ENCODE results near the gene NF2.

DNA sequence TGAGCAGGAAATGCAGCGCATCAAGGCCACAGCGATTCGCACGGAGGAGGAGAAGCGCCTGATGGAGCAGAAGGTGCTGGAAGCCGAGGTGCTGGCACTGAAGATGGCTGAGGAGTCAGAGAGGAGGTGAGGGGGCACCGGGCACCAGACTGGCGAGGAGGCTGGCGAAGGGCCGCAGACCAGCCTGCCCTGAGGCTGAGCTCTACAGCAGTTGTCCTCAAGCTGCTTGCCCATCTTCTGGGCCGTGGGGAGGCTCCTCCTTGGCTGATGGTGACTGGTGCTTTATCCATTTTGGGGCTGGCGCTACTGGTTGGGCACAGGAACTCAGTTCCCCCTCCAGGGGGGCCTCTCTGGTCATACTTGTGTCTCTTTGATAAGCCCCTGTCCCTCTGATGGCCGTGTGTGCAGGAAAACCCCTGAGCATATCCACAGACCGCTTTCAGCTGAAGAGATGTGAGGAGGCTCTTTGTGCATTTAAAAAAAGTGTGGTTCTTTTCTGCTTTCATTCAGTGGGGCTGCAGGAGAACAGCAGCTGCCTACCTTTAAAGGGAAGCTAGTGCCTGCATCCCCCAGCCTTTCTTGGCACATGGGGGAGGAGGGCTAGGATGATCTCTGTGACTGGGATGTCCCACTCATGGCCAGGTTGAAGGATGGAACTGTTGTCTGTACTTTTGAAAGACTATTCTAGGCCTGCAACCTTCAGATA lies 70.1 kb downstream of the NF2 start:
- TF ChIP-seq POLR2A (IDR thresholded peaks at IDR 0.05) (no peak), POLR2AphosphoS5 (IDR thresholded peaks at IDR 0.05) (no peak), EP300 (IDR thresholded peaks at IDR 0.05; ENCODE audit: low read depth) (no peak)
- TF ChIP-seq, protein P1, sequence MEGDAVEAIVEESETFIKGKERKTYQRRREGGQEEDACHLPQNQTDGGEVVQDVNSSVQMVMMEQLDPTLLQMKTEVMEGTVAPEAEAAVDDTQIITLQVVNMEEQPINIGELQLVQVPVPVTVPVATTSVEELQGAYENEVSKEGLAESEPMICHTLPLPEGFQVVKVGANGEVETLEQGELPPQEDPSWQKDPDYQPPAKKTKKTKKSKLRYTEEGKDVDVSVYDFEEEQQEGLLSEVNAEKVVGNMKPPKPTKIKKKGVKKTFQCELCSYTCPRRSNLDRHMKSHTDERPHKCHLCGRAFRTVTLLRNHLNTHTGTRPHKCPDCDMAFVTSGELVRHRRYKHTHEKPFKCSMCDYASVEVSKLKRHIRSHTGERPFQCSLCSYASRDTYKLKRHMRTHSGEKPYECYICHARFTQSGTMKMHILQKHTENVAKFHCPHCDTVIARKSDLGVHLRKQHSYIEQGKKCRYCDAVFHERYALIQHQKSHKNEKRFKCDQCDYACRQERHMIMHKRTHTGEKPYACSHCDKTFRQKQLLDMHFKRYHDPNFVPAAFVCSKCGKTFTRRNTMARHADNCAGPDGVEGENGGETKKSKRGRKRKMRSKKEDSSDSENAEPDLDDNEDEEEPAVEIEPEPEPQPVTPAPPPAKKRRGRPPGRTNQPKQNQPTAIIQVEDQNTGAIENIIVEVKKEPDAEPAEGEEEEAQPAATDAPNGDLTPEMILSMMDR (IDR thresholded peaks at IDR 0.05), result no peak

All from transverse colon (tissue), 4 donors.